Mucosa of descending colon (tissue), 3 donors: ENCODE measurements around the gene GNAS. TPM values are rescaled to one million over a fixed set of nuclear protein-coding genes. Genes with fewer than 3 reads are reported as not detected.

ENCODE experiments used
- ATAC-seq: fragments of 200-7000 bp; cut with Tn5 transposase; one replicate; pipeline ENCODE4 v1.9.1; 2020; ENCODE audit warnings: mild to moderate bottlenecking, moderate library complexity
- DNase-seq, 3 donors: peaks; one replicate each; pipeline ENCODE4 v3.0.0-alpha.2; 2020
- H3K36me3 ChIP-seq: fragments of 200-600 bp; one replicate; pipeline ENCODE4 v1.8.0; 2021; ENCODE audit warnings: low read depth, mild to moderate bottlenecking
- H3K4me1 ChIP-seq: fragments of 200-600 bp; one replicate; pipeline ENCODE4 v1.8.0; 2021; ENCODE audit warnings: low read depth, mild to moderate bottlenecking
- H3K4me3 ChIP-seq: fragments of 200-600 bp; one replicate; pipeline ENCODE4 v1.8.0; 2021; ENCODE audit warnings: mild to moderate bottlenecking
- H3K9me3 ChIP-seq: fragments of 200-600 bp; one replicate; pipeline ENCODE4 v1.8.0; 2021; ENCODE audit warnings: mild to moderate bottlenecking
- intact Hi-C, 2 donors: fragments of 100-400 bp; cut with DNase I in 1 of 2; cut with micrococcal nuclease in 1 of 2; formaldehyde crosslinking; loops; one replicate each; pipeline versions ENCODE4 v1.11.0 to v1.11.1; 2022; cut with DNase I, micrococcal nuclease
- total RNA-seq, 3 donors: library from RNA; stranded (reverse); fragmentation: NEBNext Ultra II Directional in 2 of 3; extraction: Animal tissue kit (Norgen Biotek cat#: 25700) in 2 of 3; gene quantifications; one replicate each; pipeline versions ENCODE4 v1.2.1 to v1.2.4, GENCODE V29; 2021 to 2023
- TF ChIP-seq, protein P1 (sequence below): fragments of 200-600 bp; IDR thresholded peaks from one replicate; pipeline ENCODE4 v1.8.0; 2022; ENCODE audit warnings: antibody characterized with exemption, mild to moderate bottlenecking
- donor health status: DM: no; HTN: no; CAD: no; lungs with moderate emphysema.
- donor health status: DM: no; HTN: no; CAD: no.
- donor health status: DM: no; HTN: yes; CAD: no.

GNAS gene
- total RNA-seq, 3 donors from 2014 or later, result 583 to 659 (median 632) TPM

DNA sequence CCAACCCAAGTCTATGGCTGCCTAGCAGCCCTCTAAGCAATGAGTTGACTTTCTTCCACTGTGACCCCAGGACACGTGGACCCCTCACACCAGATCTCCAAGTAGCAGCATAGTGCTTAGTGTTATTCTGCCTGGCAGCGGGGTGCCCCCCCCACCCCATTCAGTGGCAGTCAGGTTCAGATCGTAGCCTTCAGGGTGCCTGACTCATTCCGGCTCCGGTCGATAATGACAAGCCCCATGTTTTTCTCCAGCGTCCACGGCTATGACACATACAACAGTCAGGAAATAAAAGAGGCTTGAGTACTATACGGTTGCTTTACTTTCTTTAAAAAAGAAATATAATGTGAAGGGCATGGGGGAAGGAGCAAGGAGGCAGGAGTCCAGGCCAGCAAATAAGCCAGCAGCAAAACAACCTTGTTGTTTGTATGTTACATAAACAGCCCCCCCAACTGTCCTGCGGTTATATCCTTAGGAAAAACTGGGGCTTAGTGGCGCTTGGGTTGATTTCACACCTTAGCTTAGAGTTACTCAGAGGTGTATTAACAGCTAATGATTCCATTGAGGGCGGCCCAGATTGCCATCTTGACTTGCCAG lies 23.1 kb downstream of the GNAS start:
- H3K36me3 ChIP-seq, result no peaks in the 10 kb centered on the region
- no peak for ATAC-seq
- H3K9me3 ChIP-seq, result no peaks in the 10 kb centered on the region
- DNase-seq, result no peak
- no peak overlapping the region for H3K4me3 ChIP-seq
- intact Hi-C loops, result no loop called here
- H3K4me1 ChIP-seq, result no peaks in the 10 kb centered on the region
- TF ChIP-seq, protein P1, sequence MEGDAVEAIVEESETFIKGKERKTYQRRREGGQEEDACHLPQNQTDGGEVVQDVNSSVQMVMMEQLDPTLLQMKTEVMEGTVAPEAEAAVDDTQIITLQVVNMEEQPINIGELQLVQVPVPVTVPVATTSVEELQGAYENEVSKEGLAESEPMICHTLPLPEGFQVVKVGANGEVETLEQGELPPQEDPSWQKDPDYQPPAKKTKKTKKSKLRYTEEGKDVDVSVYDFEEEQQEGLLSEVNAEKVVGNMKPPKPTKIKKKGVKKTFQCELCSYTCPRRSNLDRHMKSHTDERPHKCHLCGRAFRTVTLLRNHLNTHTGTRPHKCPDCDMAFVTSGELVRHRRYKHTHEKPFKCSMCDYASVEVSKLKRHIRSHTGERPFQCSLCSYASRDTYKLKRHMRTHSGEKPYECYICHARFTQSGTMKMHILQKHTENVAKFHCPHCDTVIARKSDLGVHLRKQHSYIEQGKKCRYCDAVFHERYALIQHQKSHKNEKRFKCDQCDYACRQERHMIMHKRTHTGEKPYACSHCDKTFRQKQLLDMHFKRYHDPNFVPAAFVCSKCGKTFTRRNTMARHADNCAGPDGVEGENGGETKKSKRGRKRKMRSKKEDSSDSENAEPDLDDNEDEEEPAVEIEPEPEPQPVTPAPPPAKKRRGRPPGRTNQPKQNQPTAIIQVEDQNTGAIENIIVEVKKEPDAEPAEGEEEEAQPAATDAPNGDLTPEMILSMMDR, result no peak

DNA sequence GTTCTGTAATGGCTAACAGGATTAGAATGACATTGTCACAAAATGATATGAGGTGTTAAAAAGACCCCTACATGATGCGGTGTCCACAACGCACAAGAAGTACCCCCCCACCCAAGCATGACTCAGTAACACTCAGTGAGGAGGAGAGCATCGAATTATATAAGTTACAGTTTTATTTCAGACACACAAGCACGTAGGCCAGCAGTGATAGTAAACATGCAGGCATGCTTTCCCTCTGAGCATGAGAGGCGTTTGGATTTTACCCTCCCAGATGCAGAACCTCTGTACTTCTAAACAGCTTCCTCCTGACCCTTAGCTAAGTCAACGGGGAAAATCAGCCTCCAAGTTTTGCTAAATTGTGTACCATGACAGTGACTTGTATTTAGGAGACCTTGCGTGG lies 23.9 kb downstream of the GNAS start:
- no peak overlapping the region for H3K4me3 ChIP-seq
- H3K4me1 ChIP-seq, result no peaks in the 10 kb centered on the region
- ATAC-seq (no peak), DNase-seq (no peak)
- no peaks in the 10 kb centered on the region for H3K9me3 ChIP-seq
- TF ChIP-seq, protein P1, result no peak
- H3K36me3 ChIP-seq, result no peaks in the 10 kb centered on the region
- intact Hi-C loops, result no loop called here

DNA sequence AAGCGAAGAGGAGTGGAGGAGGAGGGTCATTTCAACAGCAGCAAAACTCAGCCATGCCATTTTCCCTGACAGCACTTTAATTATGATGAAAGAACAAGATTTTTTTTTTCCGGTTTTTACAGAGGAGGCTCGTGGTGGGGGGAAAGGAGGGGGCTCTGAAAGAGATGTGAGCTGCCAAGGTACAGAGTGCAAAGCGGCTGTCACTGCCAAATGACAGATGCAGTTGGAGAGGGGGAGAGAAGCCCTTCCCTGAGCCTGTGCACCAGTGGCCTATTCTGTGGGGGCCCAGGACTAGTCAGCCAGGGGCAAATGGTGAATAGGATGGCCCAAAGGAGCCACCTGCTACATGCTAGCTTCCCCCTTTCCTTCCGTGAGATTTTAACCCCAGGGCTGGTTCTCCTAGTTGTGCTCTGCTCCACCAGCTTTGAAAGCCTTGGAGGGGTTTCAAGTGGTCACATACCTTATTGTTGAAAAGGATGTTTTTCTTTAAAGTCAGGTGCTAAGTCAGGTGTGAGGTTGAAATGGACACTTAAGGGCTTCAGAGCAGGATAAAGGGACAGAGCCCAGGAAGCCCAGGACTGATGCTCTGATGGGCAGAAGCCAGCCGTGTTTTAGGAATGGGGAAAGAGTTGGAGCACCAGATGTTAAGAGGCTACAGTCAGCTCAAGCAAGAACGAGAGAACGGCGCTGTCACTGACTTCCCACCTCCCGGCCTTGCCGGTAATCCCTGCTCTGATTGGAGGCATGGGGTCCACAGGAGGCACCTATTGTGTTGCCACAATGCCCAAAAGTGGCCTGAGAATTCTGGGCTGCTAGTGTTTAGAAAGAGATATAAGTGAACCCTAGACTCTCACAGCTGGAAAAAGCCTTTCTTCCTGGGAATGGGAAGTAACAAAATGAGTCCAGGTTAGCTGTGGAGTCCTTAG lies 24.8 kb downstream of the GNAS start:
- DNase-seq (no peak), ATAC-seq (no peak)
- no peaks in the 10 kb centered on the region for H3K36me3 ChIP-seq
- no peaks in the 10 kb centered on the region for H3K9me3 ChIP-seq
- intact Hi-C loops, result no loop called here
- no peaks in the 10 kb centered on the region for H3K4me1 ChIP-seq
- TF ChIP-seq, protein P1, result no peak
- H3K4me3 ChIP-seq, result no peak overlapping the region

DNA sequence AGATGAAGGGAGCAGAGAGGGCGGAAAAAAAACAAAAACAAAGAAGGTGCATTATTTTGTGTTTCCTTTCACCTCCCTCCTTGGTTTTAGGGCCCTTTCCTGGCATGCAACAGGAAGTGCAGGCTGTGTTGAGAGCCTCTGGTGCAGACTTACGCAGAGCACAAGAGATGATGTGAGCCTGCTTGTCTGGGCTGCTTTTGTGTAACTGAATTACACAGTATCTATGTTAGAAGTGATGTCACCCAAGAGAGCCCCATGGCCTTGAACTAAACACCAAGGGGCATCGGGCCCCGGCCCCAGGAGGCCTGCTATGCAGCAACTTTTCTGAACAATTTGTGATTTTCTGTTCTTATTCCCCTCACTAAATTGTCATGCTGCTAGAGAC lies 25.5 kb downstream of the GNAS start:
- H3K4me3 ChIP-seq, result no peak overlapping the region
- TF ChIP-seq, protein P1, result no peak
- ATAC-seq, result no peak
- no peaks in the 10 kb centered on the region for H3K9me3 ChIP-seq
- H3K4me1 ChIP-seq, result no peaks in the 10 kb centered on the region
- intact Hi-C loops, result no loop called here
- no peak for DNase-seq
- H3K36me3 ChIP-seq, result no peaks in the 10 kb centered on the region

DNA sequence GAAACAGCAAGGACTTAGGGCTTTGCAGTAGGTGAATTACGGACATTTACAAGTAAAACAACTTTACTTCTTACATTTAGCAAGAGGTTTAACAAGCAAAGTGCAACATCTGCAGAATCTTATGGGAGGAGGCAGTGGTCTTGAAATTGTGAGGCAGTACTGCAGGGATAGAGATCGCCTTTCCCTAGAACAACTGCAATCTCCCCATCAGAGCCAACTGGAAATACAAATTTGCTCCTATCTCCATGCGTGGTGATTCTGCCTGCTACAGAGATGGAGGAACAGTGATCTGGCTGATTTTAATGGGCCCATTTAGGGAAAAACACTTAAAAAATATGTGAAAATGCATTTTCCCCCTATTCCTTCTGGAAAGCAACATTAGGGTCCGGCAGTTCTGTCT lies 25.9 kb downstream of the GNAS start:
- intact Hi-C loops, result no loop called here
- H3K36me3 ChIP-seq, result no peaks in the 10 kb centered on the region
- no peaks in the 10 kb centered on the region for H3K9me3 ChIP-seq
- no peak for DNase-seq
- no peak overlapping the region for H3K4me3 ChIP-seq
- TF ChIP-seq, protein P1, result no peak
- no peaks in the 10 kb centered on the region for H3K4me1 ChIP-seq
- ATAC-seq, result no peak
